Breast epithelium (tissue), 3 donors: ENCODE results near the gene GPR108.

Source experiments
- CTCF ChIP-seq, 3 donors: fragments of 450-650 bp; IDR thresholded peaks; one replicate each; pipeline ENCODE4 v1.5.1; 2016 to 2017; ENCODE audit warnings: antibody characterized with exemption in 3 of 3, mild to moderate bottlenecking in 3 of 3, moderate library complexity in 3 of 3
- POLR2A ChIP-seq: fragments of 450-650 bp; IDR thresholded peaks from one replicate; pipeline ENCODE4 v1.6.1; 2016; ENCODE audit warnings: antibody characterized with exemption, mild to moderate bottlenecking, moderate library complexity

GRCh38 chr19:6765738-6766356 is 28.5 kb upstream of the GPR108 start:
- TF ChIP-seq POLR2A (no peak), CTCF (IDR thresholded peaks at IDR 0.05) (no peak)
